Caco-2 (cell line): ENCODE results near the gene TINAGL1. TPM values are rescaled to one million over a fixed set of nuclear protein-coding genes. Genes with fewer than 3 reads are reported as not detected.

Experiments
- BruUV-seq: library from RNA; stranded (reverse); fragments of 400-500 nt; replicated peaks from 2 replicates; lab custom pipeline; 2021; lab: Mats Ljungman, UMichigan
- CTCF ChIA-PET: fragments of 300-600 bp; sonication (Branson Sonifier 250); formaldehyde crosslinking; loops from one replicate; lab custom pipeline; 2022; ENCODE audit warnings: antibody characterized with exemption; lab: Charles Lee
- POLR2A ChIA-PET: fragments of 300-600 bp; sonication (Branson Sonifier 250); formaldehyde crosslinking; loops from one replicate; lab custom pipeline; 2022; ENCODE audit warnings: antibody characterized with exemption; lab: Charles Lee
- DNase-seq, 2 experiments: peaks; one replicate each; pipeline versions ENCODE4 v3.0.0 to v3.0.0-alpha.2; 2020 to 2022
- H3K27me3 ChIP-seq: replicated peaks from 2 replicates; pipeline ENCODE4 v1.6.0; 2011; ENCODE audit warnings: low read length; ENCODE audit not compliant: control insufficient read depth, insufficient read depth
- H3K36me3 ChIP-seq: 2 replicates; pipeline ENCODE4 v1.5.1; 2011; ENCODE audit warnings: low read length; ENCODE audit not compliant: control insufficient read depth, insufficient read depth
- H3K4me1 ChIP-seq: fragments of 250-450 bp; sonication (Bioruptor Pico); 2 replicates; pipeline ENCODE4 v1.5.1; 2020; ENCODE audit warnings: mild to moderate bottlenecking
- H3K4me3 ChIP-seq: 2 replicates; pipeline ENCODE4 v1.5.1; 2011; ENCODE audit warnings: low read depth, mild to moderate bottlenecking, control low read depth, low read length
- H3K9me3 ChIP-seq: fragments of 250-450 bp; sonication (Bioruptor Pico); 2 replicates; pipeline ENCODE4 v1.5.1; 2020; ENCODE audit warnings: mild to moderate bottlenecking, moderate library complexity
- H3K27ac Mint-ChIP-seq: one replicate; pipeline ENCODE4 v1.8.0; 2022; ENCODE audit warnings: mixed read lengths; ENCODE audit not compliant: unreplicated experiment
- H3K27me3 Mint-ChIP-seq: one replicate; pipeline ENCODE4 v1.8.0; 2022; ENCODE audit warnings: mixed read lengths; ENCODE audit not compliant: insufficient read depth, unreplicated experiment
- H3K36me3 Mint-ChIP-seq: one replicate; pipeline ENCODE4 v1.8.0; 2022; ENCODE audit warnings: mild to moderate bottlenecking, mixed read lengths; ENCODE audit not compliant: insufficient read depth, unreplicated experiment
- H3K4me1 Mint-ChIP-seq: one replicate; pipeline ENCODE4 v1.8.0; 2022; ENCODE audit warnings: low read depth, mixed read lengths; ENCODE audit not compliant: unreplicated experiment
- H3K4me3 Mint-ChIP-seq: one replicate; pipeline ENCODE4 v1.8.0; 2022; ENCODE audit warnings: mild to moderate bottlenecking, moderate library complexity, mixed read lengths; ENCODE audit not compliant: unreplicated experiment
- H3K9me3 Mint-ChIP-seq: one replicate; pipeline ENCODE4 v1.8.0; 2022; ENCODE audit warnings: mixed read lengths; ENCODE audit not compliant: unreplicated experiment
- CTCF ChIP-seq, 2 experiments: fragments of 200-600 bp in 1 of 2; IDR thresholded peaks; 1 replicate in 1 of 2; 2 replicates in 1 of 2; pipeline versions ENCODE4 v1.5.1 to v1.8.0; 2011 to 2022; ENCODE audit warnings: antibody characterized with exemption in 1 of 2, control low read depth in 1 of 2, inconsistent platforms in 1 of 2, low read depth in 1 of 2, low read length in 1 of 2, mild to moderate bottlenecking in 1 of 2, moderate library complexity in 1 of 2; ENCODE audit not compliant: insufficient read depth in 1 of 2, severe bottlenecking in 1 of 2, unreplicated experiment in 1 of 2
- intact Hi-C: fragments of 100-400 bp; cut with micrococcal nuclease; formaldehyde crosslinking; loops from one replicate; pipeline ENCODE4 v1.10.0; 2022; ENCODE audit not compliant: unreplicated experiment
- total RNA-seq: library from RNA; stranded (reverse); gene quantifications from 2 replicates; pipeline ENCODE4 v1.2.3, GENCODE V29; 2022

TINAGL1 gene
- total RNA-seq, 1 experiment from 2014 or later = 101 TPM

GRCh38 chr1:31617916-31618746 is 41.8 kb downstream of the TINAGL1 start:
- H3K4me3 ChIP-seq = peak overlapping the region; percentile 59
- Mint-ChIP-seq H3K27me3 (no peaks in the 10 kb centered on the region), H3K36me3 (no peaks in the 10 kb centered on the region), H3K9me3 (no peaks in the 10 kb centered on the region), H3K27ac (no peak overlapping the region), H3K4me1 (peaks cover 5% of the 10 kb centered on the region), H3K4me3 (peak overlapping the region; percentile 87)
- H3K4me1 ChIP-seq = no peaks in the 10 kb centered on the region
- ChIA-PET CTCF (interaction anchor here (0.9 to 1.0 kb wide), 4 partner anchors 12 to 148 kb away, joined by 3 to 8 read pairs (median 3); partner anchors contain the start of gene PEF1), POLR2A (no interaction called here)
- no peaks in the 10 kb centered on the region for H3K36me3 ChIP-seq
- peak in 1 of 2 experiments; percentile 62 for DNase-seq
- intact Hi-C loops = no loop called here
- H3K27me3 ChIP-seq = no peaks in the 10 kb centered on the region
- H3K9me3 ChIP-seq = no peaks in the 10 kb centered on the region
- BruUV-seq = no TSS peak
- peak; percentile 71 to 82 for TF ChIP-seq CTCF (IDR thresholded peaks at IDR 0.05; ENCODE audit: insufficient read depth in 1 of 2, low read depth in 1 of 2, low read length in 1 of 2, severe bottlenecking in 1 of 2, unreplicated experiment in 1 of 2)

GRCh38 chr1:31618916-31619846 is 42.9 kb downstream of the TINAGL1 start:
- Mint-ChIP-seq H3K27ac (no peak overlapping the region), H3K9me3 (no peaks in the 10 kb centered on the region), H3K27me3 (no peaks in the 10 kb centered on the region), H3K36me3 (no peaks in the 10 kb centered on the region), H3K4me1 (peaks cover 5% of the 10 kb centered on the region), H3K4me3 (no peak overlapping the region)
- intact Hi-C loops = no loop called here
- ChIA-PET CTCF (interaction anchor here (0.9 to 1.0 kb wide), 2 partner anchors 13 to 147 kb away, joined by 3 read pairs; no protein-coding TSS in a partner anchor), POLR2A (no interaction called here)
- Histone ChIP-seq H3K27me3 (no peaks in the 10 kb centered on the region), H3K4me1 (no peaks in the 10 kb centered on the region), H3K36me3 (no peaks in the 10 kb centered on the region), H3K9me3 (no peaks in the 10 kb centered on the region), H3K4me3 (no peak overlapping the region)
- DNase-seq = no peak
- TF ChIP-seq CTCF (IDR thresholded peaks at IDR 0.05; ENCODE audit: insufficient read depth in 1 of 2, low read depth in 1 of 2, low read length in 1 of 2, severe bottlenecking in 1 of 2, unreplicated experiment in 1 of 2) = no peak
- no TSS peak for BruUV-seq
